ENCODE measurements around the gene ETS1. TPM values are rescaled to one million over a fixed set of nuclear protein-coding genes. Genes with fewer than 3 reads are reported as not detected.

ETS1 gene
- total and polyA plus RNA-seq, 11 donors = 18.4 to 101 (median 45.3) TPM

- peak in 4 of 5 donors; percentile 51 to 73 (median 68) for DNase-seq
- no peaks in the 10 kb centered on the region for H3K9me3 ChIP-seq
- intact Hi-C loops (cut with DNase I) = loop anchor here in 5 of 10 donors (5.0 to 10.0 kb wide), 4 partner anchors 60 to 147 kb away; no protein-coding TSS in a partner anchor
- H3K36me3 ChIP-seq = no peaks in the 10 kb centered on the region
- peak; percentile 22 to 87 (median 69) for ATAC-seq
- peak overlapping the region in 5 of 12 donors; percentile 9 to 27 (median 23) for H3K4me3 ChIP-seq
- H3K27me3 ChIP-seq = no peaks in the 10 kb centered on the region
- H3K27ac ChIP-seq = peak overlapping the region in 10 of 12 donors; percentile 4 to 71 (median 52)
- TF ChIP-seq CTCF (IDR thresholded peaks at IDR 0.05) (no peak), POLR2A (IDR thresholded peaks at IDR 0.05) (no peak)
- H3K4me1 ChIP-seq = peaks cover 0 to 55% (median 11%) of the 10 kb centered on the region in 12 donors
- WGBS, 4 donors = 52 to 66% (median 55%) methylated on average over 16 to 17 of the region's 17 CpGs
Measured at GRCh38 chr11:128621601-128622501, 34.5 kb upstream of the ETS1 start.

GRCh38 chr11:128620309-128621100, 33.1 kb upstream of the ETS1 start:
- H3K36me3 ChIP-seq = no peaks in the 10 kb centered on the region
- peak in 1 of 5 donors; percentile 32 for DNase-seq
- ATAC-seq = peak in 1 of 4 donors; percentile 26
- H3K9me3 ChIP-seq = no peaks in the 10 kb centered on the region
- H3K4me3 ChIP-seq = peak overlapping the region in 5 of 12 donors; percentile 12 to 27 (median 16)
- 61 to 67% (median 66%) methylated on average over 9 of the region's 9 CpGs for WGBS, 4 donors
- no peaks in the 10 kb centered on the region for H3K27me3 ChIP-seq
- intact Hi-C loops (cut with DNase I) = loop anchor here in 5 of 10 donors (5.0 to 10.0 kb wide), 4 partner anchors 58 to 146 kb away; no protein-coding TSS in a partner anchor
- TF ChIP-seq CTCF (IDR thresholded peaks at IDR 0.05) (no peak), POLR2A (IDR thresholded peaks at IDR 0.05) (no peak)
- H3K4me1 ChIP-seq = peaks cover 0 to 41% (median 13%) of the 10 kb centered on the region in 12 donors
- peak overlapping the region in 7 of 12 donors; percentile 16 to 71 (median 52) for H3K27ac ChIP-seq

GRCh38 chr11:128619540-128620308, 32.4 kb upstream of the ETS1 start:
- Histone ChIP-seq H3K9me3 (no peaks in the 10 kb centered on the region), H3K4me1 (peaks cover 0 to 33% (median 13%) of the 10 kb centered on the region in 12 donors), H3K27ac (peak overlapping the region in 3 of 12 donors; percentile 51 to 71 (median 52)), H3K4me3 (no peak overlapping the region), H3K27me3 (no peaks in the 10 kb centered on the region), H3K36me3 (no peaks in the 10 kb centered on the region)
- 78 to 94% (median 81%) methylated on average over 10 of the region's 10 CpGs for WGBS, 4 donors
- intact Hi-C loops (cut with DNase I) = loop anchor here in 6 of 10 donors (5.0 to 10.0 kb wide), 4 partner anchors 57 to 145 kb away; no protein-coding TSS in a partner anchor
- DNase-seq = no peak
- no peak for ATAC-seq
- TF ChIP-seq POLR2A (IDR thresholded peaks at IDR 0.05) (no peak), CTCF (IDR thresholded peaks at IDR 0.05) (no peak)

All from heart left ventricle (tissue), 16 donors.